ENCODE data around the gene TRIM5. TPM values are rescaled to one million over a fixed set of nuclear protein-coding genes. Genes with fewer than 3 reads are reported as not detected.

TRIM5 gene
- total RNA-seq, 1 experiment from 2014 or later, result 21.9 TPM

DNA sequence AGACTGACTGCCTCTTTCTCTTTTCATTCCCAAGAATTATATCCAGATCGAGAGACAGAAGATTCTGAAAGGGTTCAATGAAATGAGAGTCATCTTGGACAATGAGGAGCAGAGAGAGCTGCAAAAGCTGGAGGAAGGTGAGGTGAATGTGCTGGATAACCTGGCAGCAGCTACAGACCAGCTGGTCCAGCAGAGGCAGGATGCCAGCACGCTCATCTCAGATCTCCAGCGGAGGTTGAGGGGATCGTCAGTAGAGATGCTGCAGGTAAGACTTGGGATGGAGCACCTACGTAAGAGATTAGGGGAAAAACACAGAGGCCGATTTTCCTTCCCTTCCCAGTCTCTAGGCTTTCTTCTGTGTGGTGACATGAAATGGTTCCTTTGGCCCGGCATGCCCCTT is 13.4 kb upstream of the TRIM5 start:
- DNase-seq, result no peak
- H3K9me3 Mint-ChIP-seq (ENCODE audit: unreplicated experiment), result no peaks in the 10 kb centered on the region
- no peaks in the 10 kb centered on the region for H3K9me3 ChIP-seq
- TF ChIP-seq CTCF (IDR thresholded peaks at IDR 0.05; ENCODE audit: insufficient read depth in 1 of 2, low read depth in 1 of 2, low read length in 1 of 2, severe bottlenecking in 1 of 2, unreplicated experiment in 1 of 2), result no peak
- no peak overlapping the region for H3K4me3 ChIP-seq (ENCODE audit: low read depth, low read length)
- BruUV-seq (replicated peaks), result no TSS peak
- H3K27ac Mint-ChIP-seq (ENCODE audit: unreplicated experiment), result no peak overlapping the region
- no peaks in the 10 kb centered on the region for H3K4me1 Mint-ChIP-seq (ENCODE audit: low read depth, unreplicated experiment)
- H3K36me3 ChIP-seq (ENCODE audit: control insufficient read depth, insufficient read depth, low read length), result no peaks in the 10 kb centered on the region
- H3K27me3 Mint-ChIP-seq (ENCODE audit: insufficient read depth, unreplicated experiment), result peaks cover 5% of the 10 kb centered on the region
- no peak overlapping the region for H3K4me3 Mint-ChIP-seq (ENCODE audit: unreplicated experiment)
- ChIA-PET POLR2A (no interaction called here), CTCF (no interaction called here)
- no peaks in the 10 kb centered on the region for H3K4me1 ChIP-seq
- intact Hi-C loops (cut with micrococcal nuclease; ENCODE audit: unreplicated experiment), result no loop called here
- H3K36me3 Mint-ChIP-seq (ENCODE audit: insufficient read depth, unreplicated experiment), result no peaks in the 10 kb centered on the region
- H3K27me3 ChIP-seq (replicated peaks; ENCODE audit: control insufficient read depth, insufficient read depth, low read length), result no peaks in the 10 kb centered on the region

DNA sequence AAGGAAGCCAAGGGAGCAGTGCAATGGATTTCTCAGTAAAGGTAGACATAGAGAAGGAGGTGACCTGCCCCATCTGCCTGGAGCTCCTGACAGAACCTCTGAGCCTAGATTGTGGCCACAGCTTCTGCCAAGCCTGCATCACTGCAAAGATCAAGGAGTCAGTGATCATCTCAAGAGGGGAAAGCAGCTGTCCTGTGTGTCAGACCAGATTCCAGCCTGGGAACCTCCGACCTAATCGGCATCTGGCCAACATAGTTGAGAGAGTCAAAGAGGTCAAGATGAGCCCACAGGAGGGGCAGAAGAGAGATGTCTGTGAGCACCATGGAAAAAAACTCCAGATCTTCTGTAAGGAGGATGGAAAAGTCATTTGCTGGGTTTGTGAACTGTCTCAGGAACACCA is 11.3 kb upstream of the TRIM5 start:
- H3K4me1 ChIP-seq, result peaks cover 6% of the 10 kb centered on the region
- POLR2A ChIA-PET, result no interaction called here
- Mint-ChIP-seq H3K36me3 (ENCODE audit: insufficient read depth, unreplicated experiment) (no peaks in the 10 kb centered on the region), H3K4me1 (ENCODE audit: low read depth, unreplicated experiment) (no peaks in the 10 kb centered on the region), H3K4me3 (ENCODE audit: unreplicated experiment) (no peak overlapping the region), H3K9me3 (ENCODE audit: unreplicated experiment) (no peaks in the 10 kb centered on the region), H3K27ac (ENCODE audit: unreplicated experiment) (no peak overlapping the region), H3K27me3 (ENCODE audit: insufficient read depth, unreplicated experiment) (peaks cover 5% of the 10 kb centered on the region)
- CTCF ChIA-PET, result no interaction called here
- DNase-seq, result no peak
- H3K4me3 ChIP-seq (ENCODE audit: low read depth, low read length), result no peak overlapping the region
- no peaks in the 10 kb centered on the region for H3K9me3 ChIP-seq
- intact Hi-C loops (cut with micrococcal nuclease; ENCODE audit: unreplicated experiment), result no loop called here
- TF ChIP-seq CTCF (IDR thresholded peaks at IDR 0.05; ENCODE audit: insufficient read depth in 1 of 2, low read depth in 1 of 2, low read length in 1 of 2, severe bottlenecking in 1 of 2, unreplicated experiment in 1 of 2), result no peak
- H3K27me3 ChIP-seq (replicated peaks; ENCODE audit: control insufficient read depth, insufficient read depth, low read length), result no peaks in the 10 kb centered on the region
- no peaks in the 10 kb centered on the region for H3K36me3 ChIP-seq (ENCODE audit: control insufficient read depth, insufficient read depth, low read length)
- BruUV-seq (replicated peaks), result no TSS peak

DNA sequence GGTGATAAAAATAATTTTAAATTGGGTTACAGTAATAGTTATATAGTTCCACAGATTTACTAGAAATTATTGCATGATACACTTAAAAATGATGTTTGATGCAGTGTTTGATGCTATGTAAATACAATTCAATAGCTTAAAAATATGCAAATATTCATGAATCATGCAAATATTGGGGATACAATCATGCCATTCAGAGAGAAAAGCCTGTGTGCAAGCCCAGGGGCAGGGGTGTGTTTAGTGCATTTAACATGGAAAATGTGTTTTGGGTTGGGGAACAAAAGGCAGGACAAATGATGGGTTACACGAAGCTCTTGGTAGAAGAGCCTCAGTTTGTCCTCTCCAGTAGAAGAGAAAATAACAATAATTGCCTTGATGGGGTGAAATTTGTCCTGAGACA is 10.7 kb upstream of the TRIM5 start:
- DNase-seq, result no peak
- TF ChIP-seq CTCF (IDR thresholded peaks at IDR 0.05; ENCODE audit: insufficient read depth in 1 of 2, low read depth in 1 of 2, low read length in 1 of 2, severe bottlenecking in 1 of 2, unreplicated experiment in 1 of 2), result no peak
- Histone ChIP-seq H3K9me3 (no peaks in the 10 kb centered on the region), H3K36me3 (ENCODE audit: control insufficient read depth, insufficient read depth, low read length) (no peaks in the 10 kb centered on the region), H3K4me1 (peaks cover 11% of the 10 kb centered on the region), H3K27me3 (replicated peaks; ENCODE audit: control insufficient read depth, insufficient read depth, low read length) (no peaks in the 10 kb centered on the region), H3K4me3 (ENCODE audit: low read depth, low read length) (no peak overlapping the region)
- intact Hi-C loops (cut with micrococcal nuclease; ENCODE audit: unreplicated experiment), result no loop called here
- no peaks in the 10 kb centered on the region for H3K36me3 Mint-ChIP-seq (ENCODE audit: insufficient read depth, unreplicated experiment)
- H3K27me3 Mint-ChIP-seq (ENCODE audit: insufficient read depth, unreplicated experiment), result peaks cover 5% of the 10 kb centered on the region
- no peaks in the 10 kb centered on the region for H3K9me3 Mint-ChIP-seq (ENCODE audit: unreplicated experiment)
- no peak overlapping the region for H3K4me3 Mint-ChIP-seq (ENCODE audit: unreplicated experiment)
- CTCF ChIA-PET, result no interaction called here
- H3K4me1 Mint-ChIP-seq (ENCODE audit: low read depth, unreplicated experiment), result peaks cover 5% of the 10 kb centered on the region
- POLR2A ChIA-PET, result no interaction called here
- no TSS peak for BruUV-seq (replicated peaks)
- H3K27ac Mint-ChIP-seq (ENCODE audit: unreplicated experiment), result no peak overlapping the region
